A549 (cell line): ENCODE measurements around the gene IDUA. TPM values are rescaled to one million over a fixed set of nuclear protein-coding genes. Genes with fewer than 3 reads are reported as not detected.
"Not testable (repeated sequence)": the region's sequence is repeated elsewhere in the genome, so short reads cannot be mapped to it uniquely, and the experiment has no call there.

Experiments
- ATAC-seq, 2 experiments: fragments of 200-7000 bp in 1 of 2; fragments of >200 bp in 1 of 2; cut with Nextera tagmentation in 1 of 2; cut with Tn5 transposase in 1 of 2; 3 replicates each; pipeline versions ENCODE4 v1.8.0 to v1.9.1; 2018 to 2020; ENCODE audit warnings: mild to moderate bottlenecking in 1 of 2, moderate library complexity in 1 of 2
- CTCF ChIA-PET: fragments of 300-600 bp; sonication (Branson Sonifier 250); formaldehyde crosslinking; extraction: SDS; loops from one replicate; lab custom pipeline; 2021; ENCODE audit warnings: antibody characterized with exemption, inconsistent platforms; lab: Yijun Ruan, JAX
- POLR2A ChIA-PET: fragments of 350-600 bp; formaldehyde crosslinking; extraction: SDS; loops from one replicate; lab custom pipeline; 2021; ENCODE audit warnings: antibody characterized with exemption, inconsistent platforms; lab: Yijun Ruan, JAX
- DNase-seq, 2 experiments: peaks; one replicate each; pipeline versions ENCODE4 v3.0.0 to v3.0.0-alpha.2; 2011 to 2016; ENCODE audit warnings: low read depth in 1 of 2, low spot score in 1 of 2
- FAIRE-seq: peaks from 2 replicates; lab custom pipeline; 2011; peaks lifted over from hg19 to GRCh38; lab: Jason Lieb, UNC
- H3K27ac ChIP-seq, 2 experiments: fragments of >200 bp; sonication (Bioruptor Twin); formaldehyde crosslinking; 3 replicates each; pipeline ENCODE4 v1.5.1; 2016 to 2017
- H3K4me1 ChIP-seq: fragments of >200 bp; sonication (Bioruptor Twin); formaldehyde crosslinking; 3 replicates; pipeline ENCODE4 v1.6.1; 2016
- H3K4me2 ChIP-seq: fragments of >200 bp; sonication (Bioruptor Twin); formaldehyde crosslinking; 3 replicates; pipeline ENCODE4 v1.6.1; 2016
- H3K4me3 ChIP-seq: fragments of >200 bp; sonication (Bioruptor Twin); formaldehyde crosslinking; 3 replicates; pipeline ENCODE4 v1.5.1; 2016
- H3K9me3 ChIP-seq: fragments of >200 bp; sonication (Bioruptor Twin); formaldehyde crosslinking; 3 replicates; pipeline ENCODE4 v1.6.1; 2016
- ATOH8 ChIP-seq: fragments of 250-450 bp; sonication (Bioruptor Pico); IDR thresholded peaks from 2 replicates; pipeline ENCODE4 v1.5.0; 2020; ENCODE audit warnings: low read depth, mild to moderate bottlenecking, moderate library complexity
- BCL3 ChIP-seq: fragments of >200 bp; sonication (Bioruptor Twin); formaldehyde crosslinking; IDR thresholded peaks from 3 replicates; pipeline ENCODE4 v1.6.1; 2016
- BHLHE40 ChIP-seq: IDR thresholded peaks from 2 replicates; pipeline ENCODE4 v1.6.1; 2012; ENCODE audit warnings: low read depth, low read length, inconsistent platforms
- CBX2 ChIP-seq: fragments of 200-600 bp; sonication (generic); IDR thresholded peaks from 2 replicates; pipeline ENCODE4 v1.6.1; 2016; ENCODE audit warnings: low read depth, mild to moderate bottlenecking, borderline replicate concordance
- CBX8 ChIP-seq: fragments of 200-600 bp; sonication (generic); IDR thresholded peaks from 2 replicates; pipeline ENCODE4 v1.6.1; 2016
- E2F6 ChIP-seq: IDR thresholded peaks from 2 replicates; pipeline ENCODE4 v1.6.1; 2012; ENCODE audit warnings: low read depth, borderline replicate concordance
- EHF ChIP-seq: fragments of 250-450 bp; sonication (Bioruptor Pico); IDR thresholded peaks from 2 replicates; pipeline ENCODE4 v1.5.0; 2020; ENCODE audit warnings: mild to moderate bottlenecking
- ELK1 ChIP-seq: fragments of 150-350 bp; IDR thresholded peaks from 2 replicates; pipeline ENCODE4 v1.6.1; 2014; ENCODE audit warnings: low read depth, mild to moderate bottlenecking, low read length
- GATA3 ChIP-seq: IDR thresholded peaks from 2 replicates; pipeline ENCODE4 v1.6.1; 2012; ENCODE audit warnings: borderline replicate concordance
- HDAC2 ChIP-seq: fragments of 200-600 bp; sonication (generic); IDR thresholded peaks from 2 replicates; pipeline ENCODE4 v1.6.1; 2016
- HES2 ChIP-seq: fragments of >200 bp; sonication (Bioruptor Twin); formaldehyde crosslinking; IDR thresholded peaks from 2 replicates; pipeline ENCODE4 v1.6.1; 2016
- HOXB13 ChIP-seq: fragments of 250-450 bp; sonication (Bioruptor Pico); IDR thresholded peaks from 2 replicates; pipeline ENCODE4 v1.5.0; 2020; ENCODE audit warnings: low read depth, mild to moderate bottlenecking, moderate library complexity
- HOXB5 ChIP-seq: fragments of 250-450 bp; sonication (Bioruptor Pico); IDR thresholded peaks from 2 replicates; pipeline ENCODE4 v1.5.0; 2020; ENCODE audit warnings: mild to moderate bottlenecking, moderate library complexity
- JUNB ChIP-seq: fragments of >200 bp; sonication (Bioruptor Twin); formaldehyde crosslinking; IDR thresholded peaks from 2 replicates; pipeline ENCODE4 v1.6.1; 2016
- KDM1A ChIP-seq: fragments of 200-600 bp; sonication (generic); IDR thresholded peaks from 2 replicates; pipeline ENCODE4 v1.6.1; 2016; ENCODE audit warnings: low read depth, mild to moderate bottlenecking
- MAX ChIP-seq: IDR thresholded peaks from 2 replicates; pipeline ENCODE4 v1.6.1; 2012
- NFE2L2 ChIP-seq: fragments of 150-350 bp; conservative IDR thresholded peaks from 2 replicates; pipeline ENCODE4 v1.6.1; 2014; ENCODE audit warnings: low read length
- PBX3 ChIP-seq: IDR thresholded peaks from 2 replicates; pipeline ENCODE4 v1.6.1; 2012
- POLR2A ChIP-seq: IDR thresholded peaks from 2 replicates; pipeline ENCODE4 v1.6.1; 2012; ENCODE audit warnings: mild to moderate bottlenecking, low read length
- POLR2AphosphoS2 ChIP-seq: conservative IDR thresholded peaks from 2 replicates; pipeline ENCODE4 v1.6.1; 2012; ENCODE audit warnings: low read length, improper control_type of control experiment, inconsistent platforms
- RNF2 ChIP-seq: fragments of 200-600 bp; sonication (generic); IDR thresholded peaks from 2 replicates; pipeline ENCODE4 v1.6.1; 2016; ENCODE audit warnings: low read depth, mild to moderate bottlenecking, antibody characterized with exemption, moderate library complexity, borderline replicate concordance
- SMC3 ChIP-seq: fragments of >200 bp; sonication (Bioruptor Twin); formaldehyde crosslinking; IDR thresholded peaks from 3 replicates; pipeline ENCODE4 v1.6.1; 2018; ENCODE audit warnings: inconsistent platforms
- TFCP2L1 ChIP-seq: fragments of 250-450 bp; sonication (Bioruptor Pico); IDR thresholded peaks from 2 replicates; pipeline ENCODE4 v1.5.0; 2021; ENCODE audit warnings: mild to moderate bottlenecking
- TP53 ChIP-seq: fragments of 250-450 bp; sonication (Bioruptor Pico); IDR thresholded peaks from 2 replicates; pipeline ENCODE4 v1.5.0; 2021; ENCODE audit warnings: mild to moderate bottlenecking, moderate library complexity
- ZC3H11A ChIP-seq: fragments of 450-650 bp; IDR thresholded peaks from 2 replicates; pipeline ENCODE4 v1.6.1; 2014; ENCODE audit warnings: antibody characterized with exemption, mild to moderate bottlenecking
- ZFP36 ChIP-seq: fragments of 450-650 bp; IDR thresholded peaks from 2 replicates; pipeline ENCODE4 v1.6.1; 2014; ENCODE audit warnings: borderline replicate concordance; ENCODE audit not compliant: partially characterized antibody
- WGBS: methylation state at CpG from one replicate; pipeline ENCODE4 v1.1.6; 2017; ENCODE audit errors: missing lambda C conversion rate; 5-methylcytosine and 5-hydroxymethylcytosine counted together
- polyA plus RNA-seq, 4 experiments: library from polyadenylated mRNA; depleted of rRNA in 3 of 4; stranded (reverse); fragments of >200 nt; fragmentation: RNase III in 1 of 4; extraction: RNeasy Plus Mini Kit Qiagen cat#74134 plus additional on column Dnase treatment in 1 of 4; gene quantifications; 2 replicates in 3 of 4; 3 replicates in 1 of 4; pipeline ENCODE4 v1.2.3, GENCODE V29; 2011 to 2017

IDUA gene
- polyA plus RNA-seq, 2 of the 4 experiments (the other 2 are of a cell fraction), result 3.1 to 19.4 TPM

- TF ChIP-seq BCL3, result 0 out of 3 replicates have a peak, but pooled peaks have one; percentile 69
- TF ChIP-seq KDM1A, result no peak
- TF ChIP-seq ZFP36, result no peak
- no peak for TF ChIP-seq ZC3H11A
- no peak for TF ChIP-seq CBX8
- peak; percentile 41 for TF ChIP-seq MAX
- TF ChIP-seq RNF2, result no peak
- TF ChIP-seq HDAC2, result no peak
- no peak for TF ChIP-seq HOXB5 (CRISPR knock-in tag)
- TF ChIP-seq POLR2AphosphoS2, result no peak
- no peak for TF ChIP-seq BHLHE40
- no peak for TF ChIP-seq GATA3
- TF ChIP-seq SMC3, result peak; percentile 42
- no peak for TF ChIP-seq EHF
- no peak for TF ChIP-seq ATOH8 (CRISPR knock-in tag)
- TF ChIP-seq JUNB, result no peak
- no peak for TF ChIP-seq ELK1
- TF ChIP-seq TFCP2L1 (CRISPR knock-in tag), result no peak
- TF ChIP-seq PBX3, result no peak
- TF ChIP-seq TP53, result no peak
- no peak for TF ChIP-seq E2F6
- TF ChIP-seq NFE2L2, result no peak
- TF ChIP-seq CBX2, result no peak
- TF ChIP-seq HOXB13 (CRISPR knock-in tag), result no peak
- TF ChIP-seq HES2, result no peak
- TF ChIP-seq POLR2A, result peak; percentile 64
Observed at GRCh38 chr4:986879-987623, at the start of gene IDUA (continued).

GRCh38 chr4:939508-939907 is 47.3 kb upstream of the IDUA start:
- WGBS, result 65% methylated on average over 4 of the region's 4 CpGs
- H3K4me2 ChIP-seq, FAIRE-seq, H3K9me3 ChIP-seq, H3K27ac ChIP-seq, ATAC-seq, DNase-seq, H3K4me3 ChIP-seq, POLR2A ChIA-PET, H3K4me1 ChIP-seq: not testable (repeated sequence)
- CTCF ChIA-PET, result interaction anchor here (0.7 to 1.4 kb wide), 2 partner anchors 9 kb away, joined by 3 to 4 read pairs; no protein-coding TSS in a partner anchor
